Measurements from ENCODE around the gene XRCC4. TPM values are rescaled to one million over a fixed set of nuclear protein-coding genes. Genes with fewer than 3 reads are reported as not detected.

The XRCC4 gene
- total and polyA plus RNA-seq, 9 of the 15 experiments (the other 6 are each of a cell fraction or from before 2014, with no cell fraction given): 13.6 to 61.6 (median 22.4) TPM

DNA sequence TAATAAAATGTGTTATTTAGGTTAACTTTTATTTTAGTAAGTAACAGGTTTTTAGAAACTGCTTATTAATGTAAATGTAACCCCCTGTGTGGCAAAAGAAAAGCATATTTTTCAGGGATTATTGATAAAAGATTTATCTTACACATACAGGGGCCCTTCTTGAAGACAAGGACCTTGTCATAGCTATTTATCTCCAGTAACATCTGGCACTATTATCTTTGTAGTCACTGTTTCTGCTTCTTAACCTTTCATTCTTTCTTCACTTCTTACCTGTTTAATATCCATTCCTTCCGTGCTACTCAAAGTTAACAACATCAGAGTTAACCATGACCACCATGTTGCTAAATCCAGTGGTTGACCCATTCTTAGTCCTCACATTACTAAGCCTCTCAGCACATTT lies 276.4 kb downstream of the XRCC4 start (continued):
- TF ChIP-seq FOXJ3 (CRISPR knock-in tag; IDR thresholded peaks at IDR 0.05) (no peak), ZNF282 (CRISPR knock-in tag; IDR thresholded peaks at IDR 0.05) (no peak), POLR2H (tag; IDR thresholded peaks at IDR 0.05; ENCODE audit: low read depth) (no peak), SAFB2 (IDR thresholded peaks at IDR 0.05; ENCODE audit: borderline replicate concordance, low read depth, low read length, severe bottlenecking) (no peak), ETV1 (tag; conservative IDR thresholded peaks at IDR 0.05; ENCODE audit: low read depth) (no peak), ZBED1 (IDR thresholded peaks at IDR 0.05) (no peak), SMARCA5 (IDR thresholded peaks at IDR 0.05) (no peak), NBN (IDR thresholded peaks at IDR 0.05; ENCODE audit: low read depth) (no peak), PHF21A (IDR thresholded peaks at IDR 0.05; ENCODE audit: borderline replicate concordance, low read depth) (no peak)
- TF ChIP-seq, protein P1, sequence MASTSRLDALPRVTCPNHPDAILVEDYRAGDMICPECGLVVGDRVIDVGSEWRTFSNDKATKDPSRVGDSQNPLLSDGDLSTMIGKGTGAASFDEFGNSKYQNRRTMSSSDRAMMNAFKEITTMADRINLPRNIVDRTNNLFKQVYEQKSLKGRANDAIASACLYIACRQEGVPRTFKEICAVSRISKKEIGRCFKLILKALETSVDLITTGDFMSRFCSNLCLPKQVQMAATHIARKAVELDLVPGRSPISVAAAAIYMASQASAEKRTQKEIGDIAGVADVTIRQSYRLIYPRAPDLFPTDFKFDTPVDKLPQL (IDR thresholded peaks at IDR 0.05; ENCODE audit: extremely low read depth, insufficient read length): no peak
- TF ChIP-seq, protein P2, sequence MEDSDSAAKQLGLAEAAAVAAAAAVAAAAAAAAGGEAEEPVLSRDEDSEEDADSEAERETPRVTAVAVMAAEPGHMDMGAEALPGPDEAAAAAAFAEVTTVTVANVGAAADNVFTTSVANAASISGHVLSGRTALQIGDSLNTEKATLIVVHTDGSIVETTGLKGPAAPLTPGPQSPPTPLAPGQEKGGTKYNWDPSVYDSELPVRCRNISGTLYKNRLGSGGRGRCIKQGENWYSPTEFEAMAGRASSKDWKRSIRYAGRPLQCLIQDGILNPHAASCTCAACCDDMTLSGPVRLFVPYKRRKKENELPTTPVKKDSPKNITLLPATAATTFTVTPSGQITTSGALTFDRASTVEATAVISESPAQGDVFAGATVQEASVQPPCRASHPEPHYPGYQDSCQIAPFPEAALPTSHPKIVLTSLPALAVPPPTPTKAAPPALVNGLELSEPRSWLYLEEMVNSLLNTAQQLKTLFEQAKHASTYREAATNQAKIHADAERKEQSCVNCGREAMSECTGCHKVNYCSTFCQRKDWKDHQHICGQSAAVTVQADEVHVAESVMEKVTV (CRISPR knock-in tag; IDR thresholded peaks at IDR 0.05): no peak
- TF ChIP-seq, protein P3, sequence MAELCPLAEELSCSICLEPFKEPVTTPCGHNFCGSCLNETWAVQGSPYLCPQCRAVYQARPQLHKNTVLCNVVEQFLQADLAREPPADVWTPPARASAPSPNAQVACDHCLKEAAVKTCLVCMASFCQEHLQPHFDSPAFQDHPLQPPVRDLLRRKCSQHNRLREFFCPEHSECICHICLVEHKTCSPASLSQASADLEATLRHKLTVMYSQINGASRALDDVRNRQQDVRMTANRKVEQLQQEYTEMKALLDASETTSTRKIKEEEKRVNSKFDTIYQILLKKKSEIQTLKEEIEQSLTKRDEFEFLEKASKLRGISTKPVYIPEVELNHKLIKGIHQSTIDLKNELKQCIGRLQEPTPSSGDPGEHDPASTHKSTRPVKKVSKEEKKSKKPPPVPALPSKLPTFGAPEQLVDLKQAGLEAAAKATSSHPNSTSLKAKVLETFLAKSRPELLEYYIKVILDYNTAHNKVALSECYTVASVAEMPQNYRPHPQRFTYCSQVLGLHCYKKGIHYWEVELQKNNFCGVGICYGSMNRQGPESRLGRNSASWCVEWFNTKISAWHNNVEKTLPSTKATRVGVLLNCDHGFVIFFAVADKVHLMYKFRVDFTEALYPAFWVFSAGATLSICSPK (IDR thresholded peaks at IDR 0.05; ENCODE audit: borderline replicate concordance): no peak
- TF ChIP-seq, protein P4, sequence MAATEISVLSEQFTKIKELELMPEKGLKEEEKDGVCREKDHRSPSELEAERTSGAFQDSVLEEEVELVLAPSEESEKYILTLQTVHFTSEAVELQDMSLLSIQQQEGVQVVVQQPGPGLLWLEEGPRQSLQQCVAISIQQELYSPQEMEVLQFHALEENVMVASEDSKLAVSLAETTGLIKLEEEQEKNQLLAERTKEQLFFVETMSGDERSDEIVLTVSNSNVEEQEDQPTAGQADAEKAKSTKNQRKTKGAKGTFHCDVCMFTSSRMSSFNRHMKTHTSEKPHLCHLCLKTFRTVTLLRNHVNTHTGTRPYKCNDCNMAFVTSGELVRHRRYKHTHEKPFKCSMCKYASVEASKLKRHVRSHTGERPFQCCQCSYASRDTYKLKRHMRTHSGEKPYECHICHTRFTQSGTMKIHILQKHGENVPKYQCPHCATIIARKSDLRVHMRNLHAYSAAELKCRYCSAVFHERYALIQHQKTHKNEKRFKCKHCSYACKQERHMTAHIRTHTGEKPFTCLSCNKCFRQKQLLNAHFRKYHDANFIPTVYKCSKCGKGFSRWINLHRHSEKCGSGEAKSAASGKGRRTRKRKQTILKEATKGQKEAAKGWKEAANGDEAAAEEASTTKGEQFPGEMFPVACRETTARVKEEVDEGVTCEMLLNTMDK (IDR thresholded peaks at IDR 0.05; ENCODE audit: borderline replicate concordance, insufficient read depth, low read depth, low read length, poor library complexity, severe bottlenecking): no peak
- TF ChIP-seq, protein P5, sequence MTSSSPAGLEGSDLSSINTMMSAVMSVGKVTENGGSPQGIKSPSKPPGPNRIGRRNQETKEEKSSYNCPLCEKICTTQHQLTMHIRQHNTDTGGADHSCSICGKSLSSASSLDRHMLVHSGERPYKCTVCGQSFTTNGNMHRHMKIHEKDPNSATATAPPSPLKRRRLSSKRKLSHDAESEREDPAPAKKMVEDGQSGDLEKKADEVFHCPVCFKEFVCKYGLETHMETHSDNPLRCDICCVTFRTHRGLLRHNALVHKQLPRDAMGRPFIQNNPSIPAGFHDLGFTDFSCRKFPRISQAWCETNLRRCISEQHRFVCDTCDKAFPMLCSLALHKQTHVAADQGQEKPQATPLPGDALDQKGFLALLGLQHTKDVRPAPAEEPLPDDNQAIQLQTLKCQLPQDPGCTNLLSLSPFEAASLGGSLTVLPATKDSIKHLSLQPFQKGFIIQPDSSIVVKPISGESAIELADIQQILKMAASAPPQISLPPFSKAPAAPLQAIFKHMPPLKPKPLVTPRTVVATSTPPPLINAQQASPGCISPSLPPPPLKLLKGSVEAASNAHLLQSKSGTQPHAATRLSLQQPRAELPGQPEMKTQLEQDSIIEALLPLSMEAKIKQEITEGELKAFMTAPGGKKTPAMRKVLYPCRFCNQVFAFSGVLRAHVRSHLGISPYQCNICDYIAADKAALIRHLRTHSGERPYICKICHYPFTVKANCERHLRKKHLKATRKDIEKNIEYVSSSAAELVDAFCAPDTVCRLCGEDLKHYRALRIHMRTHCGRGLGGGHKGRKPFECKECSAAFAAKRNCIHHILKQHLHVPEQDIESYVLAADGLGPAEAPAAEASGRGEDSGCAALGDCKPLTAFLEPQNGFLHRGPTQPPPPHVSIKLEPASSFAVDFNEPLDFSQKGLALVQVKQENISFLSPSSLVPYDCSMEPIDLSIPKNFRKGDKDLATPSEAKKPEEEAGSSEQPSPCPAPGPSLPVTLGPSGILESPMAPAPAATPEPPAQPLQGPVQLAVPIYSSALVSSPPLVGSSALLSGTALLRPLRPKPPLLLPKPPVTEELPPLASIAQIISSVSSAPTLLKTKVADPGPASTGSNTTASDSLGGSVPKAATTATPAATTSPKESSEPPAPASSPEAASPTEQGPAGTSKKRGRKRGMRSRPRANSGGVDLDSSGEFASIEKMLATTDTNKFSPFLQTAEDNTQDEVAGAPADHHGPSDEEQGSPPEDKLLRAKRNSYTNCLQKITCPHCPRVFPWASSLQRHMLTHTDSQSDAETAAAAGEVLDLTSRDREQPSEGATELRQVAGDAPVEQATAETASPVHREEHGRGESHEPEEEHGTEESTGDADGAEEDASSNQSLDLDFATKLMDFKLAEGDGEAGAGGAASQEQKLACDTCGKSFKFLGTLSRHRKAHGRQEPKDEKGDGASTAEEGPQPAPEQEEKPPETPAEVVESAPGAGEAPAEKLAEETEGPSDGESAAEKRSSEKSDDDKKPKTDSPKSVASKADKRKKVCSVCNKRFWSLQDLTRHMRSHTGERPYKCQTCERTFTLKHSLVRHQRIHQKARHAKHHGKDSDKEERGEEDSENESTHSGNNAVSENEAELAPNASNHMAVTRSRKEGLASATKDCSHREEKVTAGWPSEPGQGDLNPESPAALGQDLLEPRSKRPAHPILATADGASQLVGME (CRISPR knock-in tag; IDR thresholded peaks at IDR 0.05): no peak
- TF ChIP-seq, protein P6, sequence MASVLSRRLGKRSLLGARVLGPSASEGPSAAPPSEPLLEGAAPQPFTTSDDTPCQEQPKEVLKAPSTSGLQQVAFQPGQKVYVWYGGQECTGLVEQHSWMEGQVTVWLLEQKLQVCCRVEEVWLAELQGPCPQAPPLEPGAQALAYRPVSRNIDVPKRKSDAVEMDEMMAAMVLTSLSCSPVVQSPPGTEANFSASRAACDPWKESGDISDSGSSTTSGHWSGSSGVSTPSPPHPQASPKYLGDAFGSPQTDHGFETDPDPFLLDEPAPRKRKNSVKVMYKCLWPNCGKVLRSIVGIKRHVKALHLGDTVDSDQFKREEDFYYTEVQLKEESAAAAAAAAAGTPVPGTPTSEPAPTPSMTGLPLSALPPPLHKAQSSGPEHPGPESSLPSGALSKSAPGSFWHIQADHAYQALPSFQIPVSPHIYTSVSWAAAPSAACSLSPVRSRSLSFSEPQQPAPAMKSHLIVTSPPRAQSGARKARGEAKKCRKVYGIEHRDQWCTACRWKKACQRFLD (CRISPR knock-in tag; IDR thresholded peaks at IDR 0.05): no peak
